ENCODE measurements around the gene OSTN. TPM values are rescaled to one million over a fixed set of nuclear protein-coding genes. Genes with fewer than 3 reads are reported as not detected.

OSTN gene, protein sequence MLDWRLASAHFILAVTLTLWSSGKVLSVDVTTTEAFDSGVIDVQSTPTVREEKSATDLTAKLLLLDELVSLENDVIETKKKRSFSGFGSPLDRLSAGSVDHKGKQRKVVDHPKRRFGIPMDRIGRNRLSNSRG
- not detected for total RNA-seq
- under 1 TPM in 2 of 6 donors, not detected in 4; 0.04 to 0.06 TPM for polyA plus RNA-seq (ENCODE audit: insufficient read length in 6 of 6)
- long read RNA-seq, donor 1, result 0 reads
- long read RNA-seq, donor 2, result 0 reads
- long read RNA-seq, donor 3, result 0 reads
- long read RNA-seq, donor 4, result 0 reads
- long read RNA-seq, donor 5, result 0 reads
- long read RNA-seq, donor 6, result 0 reads
- long read RNA-seq, donor 7, result 0 reads
- long read RNA-seq, donor 8, result 0 reads
- long read RNA-seq, donor 9, result 0 reads
- long read RNA-seq, donor 10, result 0 reads
- long read RNA-seq, donor 11, result 0 reads
- long read RNA-seq, donor 12, result 0 reads

DNA sequence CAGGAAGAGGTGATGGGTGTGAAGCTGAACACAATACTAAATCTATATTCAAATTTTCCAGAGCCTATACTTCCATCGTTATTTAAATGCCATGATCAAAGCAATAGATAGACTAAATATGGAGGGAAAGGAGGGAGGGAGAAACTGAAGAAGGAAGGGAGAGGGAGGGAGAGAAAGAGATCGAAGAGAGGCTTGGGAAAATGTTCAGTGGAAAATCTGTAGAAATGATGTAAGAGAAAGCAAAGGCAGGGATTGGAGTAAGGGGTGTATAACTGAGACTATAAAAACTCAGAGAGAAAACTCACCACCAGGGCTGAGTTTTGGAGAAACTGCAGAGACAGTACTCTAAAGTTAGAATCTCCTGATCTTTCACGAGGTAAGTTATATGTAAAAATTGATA lies at the start of gene OSTN:
Gene OSTN, plus strand, starts transcription at position 310 of the 400 bp plus-strand sequence. CDS start 13,292 bp downstream, outside the sequence.
- no peak within 1 kb of the TSS for H3K27ac ChIP-seq
- no peaks in the 10 kb centered on the region for H3K9me3 ChIP-seq
- no peak within 1 kb of the TSS for H3K4me3 ChIP-seq
- TF ChIP-seq CTCF (IDR thresholded peaks at IDR 0.05), result no peak
- no peaks in the 10 kb centered on the region for H3K36me3 ChIP-seq
- ATAC-seq (no peak), DNase-seq (no peak)
- no peaks in the 10 kb centered on the region for H3K27me3 ChIP-seq
- intact Hi-C loops (cut with DNase I), result no loop called here
- no peaks in the 10 kb centered on the region for H3K4me1 ChIP-seq

- Histone ChIP-seq H3K9me3 (peaks cover 0 to 21% of the 10 kb centered on the region in 2 donors), H3K36me3 (no peaks in the 10 kb centered on the region), H3K4me3 (no peak overlapping the region), H3K4me1 (no peaks in the 10 kb centered on the region), H3K27me3 (no peaks in the 10 kb centered on the region), H3K27ac (no peak overlapping the region)
- TF ChIP-seq CTCF (IDR thresholded peaks at IDR 0.05), result no peak
- intact Hi-C loops (cut with DNase I), result no loop called here
- no peak for ATAC-seq
- no peak for DNase-seq
Measured at GRCh38 chr3:191151653-191152052, 47.4 kb upstream of the OSTN start.

DNA sequence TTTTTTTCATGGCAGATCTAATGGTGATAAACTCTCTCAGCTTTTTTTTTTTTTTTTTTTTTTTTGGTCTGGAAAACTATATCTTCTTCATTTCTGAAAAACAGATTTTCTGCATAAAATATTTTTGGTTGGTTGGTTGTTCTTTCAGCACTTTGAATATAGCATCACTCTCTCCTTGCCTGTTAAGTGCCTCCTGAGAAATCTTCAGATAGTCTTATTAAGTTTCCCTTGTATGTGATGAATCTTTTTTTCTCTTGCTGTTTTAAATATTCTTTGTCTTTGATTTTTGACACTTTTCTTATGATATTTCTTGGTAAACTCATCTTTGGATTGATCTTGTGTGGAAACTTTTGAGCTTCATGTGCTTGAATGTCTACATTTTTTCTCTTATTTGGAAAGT lies 44.2 kb upstream of the OSTN start:
- no peaks in the 10 kb centered on the region for H3K27me3 ChIP-seq
- H3K4me1 ChIP-seq, result no peaks in the 10 kb centered on the region
- TF ChIP-seq CTCF (IDR thresholded peaks at IDR 0.05), result no peak
- H3K9me3 ChIP-seq, result peaks cover 0 to 21% of the 10 kb centered on the region in 2 donors
- ATAC-seq (no peak), DNase-seq (no peak)
- intact Hi-C loops (cut with DNase I), result no loop called here
- H3K4me3 ChIP-seq, result no peak overlapping the region
- no peaks in the 10 kb centered on the region for H3K36me3 ChIP-seq
- no peak overlapping the region for H3K27ac ChIP-seq

DNA sequence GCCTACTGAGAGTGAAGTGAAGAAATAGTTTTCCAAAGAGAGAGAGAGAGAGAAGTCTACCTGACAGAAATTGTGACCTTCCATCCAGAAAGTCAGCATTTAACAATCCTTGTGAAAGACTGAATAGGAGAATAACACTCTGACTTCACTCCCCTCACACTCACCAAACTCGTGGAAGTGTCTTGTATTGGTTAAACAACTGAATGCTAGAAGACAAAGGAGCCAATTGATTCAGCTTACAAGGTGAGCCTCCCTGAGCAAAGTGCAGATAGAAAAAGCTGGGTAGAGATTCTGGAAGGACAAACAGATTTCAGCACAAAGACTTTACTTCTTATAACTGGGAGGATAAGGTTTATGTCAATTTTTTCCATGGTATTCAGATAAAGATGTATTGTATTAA lies 40.8 kb upstream of the OSTN start:
- TF ChIP-seq CTCF (IDR thresholded peaks at IDR 0.05), result no peak
- Histone ChIP-seq H3K27ac (no peak overlapping the region), H3K4me3 (no peak overlapping the region), H3K9me3 (peaks cover 0 to 23% of the 10 kb centered on the region in 2 donors), H3K36me3 (no peaks in the 10 kb centered on the region), H3K27me3 (no peaks in the 10 kb centered on the region), H3K4me1 (no peaks in the 10 kb centered on the region)
- intact Hi-C loops (cut with DNase I), result no loop called here
- DNase-seq, result no peak
- ATAC-seq, result no peak

DNA sequence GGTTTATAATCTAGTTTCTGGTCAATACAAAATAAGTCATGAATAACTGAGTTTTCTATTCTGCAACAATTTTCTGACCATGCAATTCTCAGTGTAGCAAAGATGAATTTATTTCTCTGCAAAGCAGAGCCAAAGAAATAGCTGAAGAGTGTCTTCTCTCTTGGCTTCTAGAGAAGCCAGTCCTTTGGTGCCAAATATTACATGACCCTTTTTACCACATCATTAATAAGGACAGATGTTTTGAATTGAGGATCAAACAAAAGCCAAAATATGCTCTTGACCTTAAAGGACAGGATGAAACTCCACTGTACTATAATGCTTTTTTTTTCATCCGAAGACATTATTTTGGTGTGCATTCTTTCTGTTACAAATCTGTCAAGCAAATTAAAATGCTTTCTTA lies 40.2 kb upstream of the OSTN start:
- H3K27ac ChIP-seq, result no peak overlapping the region
- H3K9me3 ChIP-seq, result peaks cover 0 to 25% of the 10 kb centered on the region in 2 donors
- TF ChIP-seq CTCF (IDR thresholded peaks at IDR 0.05), result no peak
- no peaks in the 10 kb centered on the region for H3K36me3 ChIP-seq
- H3K4me3 ChIP-seq, result no peak overlapping the region
- ATAC-seq, result no peak
- no peak for DNase-seq
- H3K4me1 ChIP-seq, result no peaks in the 10 kb centered on the region
- no peaks in the 10 kb centered on the region for H3K27me3 ChIP-seq
- intact Hi-C loops (cut with DNase I), result no loop called here

All from left lung (tissue), 14 donors.